Mammary epithelial cell (primary cell): ENCODE results near the gene HSD17B8.

Experiments
- CTCF ChIP-seq, 2 donors: IDR thresholded peaks in 1 of 2; conservative IDR thresholded peaks in 1 of 2; 2 replicates each; pipeline ENCODE4 v1.5.1; 2011 to 2012; ENCODE audit warnings: inconsistent platforms in 2 of 2, low read length in 2 of 2, mild to moderate bottlenecking in 2 of 2, control low read depth in 1 of 2, low read depth in 1 of 2; ENCODE audit not compliant: insufficient read depth in 1 of 2; ENCODE audit errors: extremely low read depth in 1 of 2
- EZH2 ChIP-seq: IDR thresholded peaks from 2 replicates; pipeline ENCODE4 v1.6.1; 2012; ENCODE audit warnings: low read length, inconsistent platforms, borderline replicate concordance

- TF ChIP-seq CTCF (conservative IDR thresholded peaks at IDR 0.05 in 1 of 2, IDR thresholded peaks at IDR 0.05 in 1 of 2; ENCODE audit: extremely low read depth in 1 of 2, insufficient read depth in 1 of 2, low read depth in 1 of 2, low read length in 2 of 2) (no peak), EZH2 (no peak)
These were observed 44.1 kb downstream of the HSD17B8 start for GRCh38 chr6:33248643-33248931.
